GM21526 (cell line): ENCODE results near the gene DPP10.

ENCODE experiments used
- ATAC-seq: cut with Tn5 transposase; IDR thresholded peaks from one replicate; pipeline ENCODE4 v1.9.1; 2021; ENCODE audit warnings: moderate library complexity; ENCODE audit not compliant: unreplicated experiment, low FRiP score

The DPP10 gene

DNA sequence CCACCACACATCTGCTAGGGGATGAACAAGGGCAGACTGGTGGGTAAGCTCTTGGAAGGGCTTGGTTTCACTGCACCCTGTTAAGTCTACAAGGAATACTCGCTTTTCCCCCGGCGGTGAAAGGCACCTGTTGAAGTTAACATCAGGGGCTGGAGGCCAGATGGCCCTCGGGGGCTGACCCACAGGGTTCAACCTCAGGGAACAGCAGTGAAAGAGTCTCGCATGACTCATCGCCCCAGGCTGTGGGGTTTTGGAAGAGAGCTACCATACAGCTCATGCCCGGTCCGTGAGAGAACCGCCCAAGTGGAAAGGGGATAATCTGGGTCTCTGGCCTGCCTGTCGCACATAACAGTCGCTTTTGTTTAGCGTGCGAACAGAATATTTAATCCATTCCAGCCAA, 748.0 kb downstream of the DPP10 start:
- ATAC-seq: no peak

DNA sequence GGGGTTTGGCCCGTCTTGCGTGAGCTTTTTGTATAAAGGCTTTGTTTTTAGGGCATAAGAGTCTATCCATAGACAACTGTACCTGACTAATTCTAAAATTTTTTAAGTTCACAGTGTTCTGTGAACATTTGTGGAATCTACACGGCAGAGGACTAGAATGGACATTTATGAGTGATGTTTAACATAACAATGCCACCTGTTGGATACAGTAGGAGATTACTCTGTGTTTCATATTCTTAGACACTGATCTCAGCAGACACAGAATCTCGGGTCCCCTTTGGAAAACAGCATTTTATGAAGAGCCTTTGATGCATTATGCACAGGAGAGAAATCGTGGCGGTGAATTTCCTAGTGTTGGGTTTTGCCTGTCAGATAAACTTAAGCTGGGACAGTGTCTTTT, 752.2 kb downstream of the DPP10 start:
- no peak for ATAC-seq

DNA sequence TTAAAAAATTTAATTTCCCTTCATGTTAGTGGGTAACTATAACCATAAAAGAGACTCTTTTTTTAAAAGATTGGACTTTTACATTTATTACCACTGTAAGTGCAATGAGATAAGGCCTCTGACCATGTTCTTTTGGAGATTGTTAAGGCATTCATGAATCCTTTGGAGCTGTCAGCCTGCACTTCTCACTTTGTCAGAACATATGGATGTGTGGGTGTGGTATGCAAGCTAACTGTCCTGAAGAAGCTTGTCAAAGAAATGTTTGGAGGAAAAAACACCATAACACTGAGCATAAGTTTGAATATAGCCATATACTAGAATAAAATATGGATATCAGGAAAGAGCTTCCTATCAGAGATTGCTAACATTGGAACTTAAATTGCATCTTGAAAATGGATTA, 754.1 kb downstream of the DPP10 start:
- ATAC-seq: no peak

DNA sequence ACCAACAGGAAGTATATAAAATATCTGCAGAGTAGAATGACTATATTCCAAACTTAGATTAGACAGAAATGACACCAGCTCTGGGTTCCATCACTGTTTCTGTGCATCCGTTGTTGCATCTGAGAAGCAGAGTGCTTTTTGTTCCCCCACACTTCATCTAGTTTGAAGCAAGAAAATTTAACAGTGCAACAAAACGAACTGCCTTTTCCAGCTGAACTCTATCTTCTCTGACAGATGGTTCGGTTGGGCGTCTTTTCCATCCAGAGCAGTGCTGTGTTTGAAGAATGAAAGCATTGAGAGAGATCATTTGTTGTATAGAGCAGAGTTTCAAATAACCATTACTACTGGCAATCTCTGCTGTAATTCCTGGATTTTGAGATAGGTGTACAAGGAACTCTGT, 757.5 kb downstream of the DPP10 start:
- ATAC-seq: no peak

DNA sequence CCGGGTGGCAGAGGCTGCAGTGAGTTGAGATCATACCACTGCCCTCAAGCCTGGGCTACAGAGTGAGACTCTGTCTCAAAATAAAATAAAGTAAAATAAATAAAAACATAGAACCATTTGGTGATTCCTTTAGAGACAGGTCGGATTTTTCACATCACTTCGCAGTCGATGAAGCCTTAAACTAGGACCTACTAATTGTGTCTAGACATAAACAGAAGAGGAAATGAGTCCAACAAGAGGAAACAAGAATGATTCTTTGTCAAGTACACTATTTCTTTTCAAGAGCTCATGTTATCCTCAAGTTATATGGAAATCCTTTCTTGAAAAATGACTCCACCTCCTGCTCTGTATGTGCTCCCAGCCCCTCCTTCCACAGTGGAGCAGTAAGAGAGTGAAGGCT, 758.9 kb downstream of the DPP10 start:
- no peak for ATAC-seq

DNA sequence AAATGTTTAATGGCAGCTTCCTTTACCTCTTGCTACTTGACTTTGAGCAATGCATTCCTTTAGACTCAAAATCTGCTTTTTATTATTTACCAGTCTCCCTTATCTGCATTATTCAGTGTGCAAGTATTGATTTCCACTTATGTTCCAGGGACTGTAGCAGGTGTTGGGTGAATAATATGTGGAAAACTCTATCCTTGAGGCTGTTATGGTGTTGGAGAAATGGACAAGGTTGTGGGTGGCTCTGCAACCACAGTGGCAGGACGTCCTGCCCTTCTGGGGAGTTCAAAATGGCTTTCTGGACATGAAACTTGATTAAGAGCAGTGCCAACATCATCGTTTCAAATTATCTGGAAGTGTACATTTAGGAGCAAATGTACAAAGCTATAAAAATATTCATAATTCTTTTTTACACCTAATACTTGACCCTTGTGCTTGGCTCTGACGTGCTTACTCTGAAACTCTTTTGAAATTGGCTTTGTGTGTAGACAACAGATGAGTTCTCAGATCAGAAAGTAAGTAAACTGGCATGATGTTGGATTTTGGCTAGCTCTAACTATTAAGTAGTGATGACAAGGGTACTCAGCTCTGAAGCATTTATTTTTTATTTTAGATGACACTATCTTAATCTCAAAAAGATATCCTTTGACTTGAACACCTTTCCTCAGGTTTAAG, 766.2 kb downstream of the DPP10 start:
- no peak for ATAC-seq

DNA sequence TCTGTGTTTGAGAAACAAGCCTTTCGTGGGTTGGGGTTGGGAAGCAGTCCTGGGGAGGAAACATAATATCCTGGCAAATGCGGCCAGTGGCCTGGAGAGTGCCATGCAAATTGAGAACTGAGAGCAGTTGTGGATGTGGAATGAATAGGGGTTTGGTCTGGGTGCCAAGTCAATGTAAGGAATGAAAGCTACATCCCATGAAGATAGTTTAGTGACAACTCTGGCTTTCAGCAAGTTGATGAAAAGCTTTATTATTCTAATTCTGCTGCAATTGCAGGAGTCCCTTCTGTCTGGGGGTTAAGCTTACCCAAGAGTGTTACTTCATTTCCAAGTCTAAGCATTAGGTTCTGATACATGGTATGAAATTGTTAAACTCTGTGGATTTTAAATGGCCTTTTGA, 771.6 kb downstream of the DPP10 start:
- ATAC-seq: no peak

DNA sequence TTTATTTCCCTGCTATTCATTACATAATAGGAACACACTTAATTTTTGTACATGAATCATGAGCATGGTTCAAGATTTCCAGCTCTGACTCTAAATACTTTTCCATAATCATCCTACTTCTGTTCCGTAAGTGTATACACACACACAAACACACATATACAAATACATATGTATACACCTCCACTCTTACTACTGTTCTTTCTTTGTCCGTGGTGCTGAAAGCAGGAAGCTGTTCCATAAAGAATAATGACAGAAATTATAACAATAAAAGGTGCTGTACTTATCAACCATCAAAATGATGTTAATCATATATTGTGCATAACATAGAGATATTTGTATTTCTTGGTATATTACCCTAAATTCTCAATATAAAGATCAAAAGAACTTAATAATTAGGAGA, 776.9 kb downstream of the DPP10 start:
- ATAC-seq: no peak

DNA sequence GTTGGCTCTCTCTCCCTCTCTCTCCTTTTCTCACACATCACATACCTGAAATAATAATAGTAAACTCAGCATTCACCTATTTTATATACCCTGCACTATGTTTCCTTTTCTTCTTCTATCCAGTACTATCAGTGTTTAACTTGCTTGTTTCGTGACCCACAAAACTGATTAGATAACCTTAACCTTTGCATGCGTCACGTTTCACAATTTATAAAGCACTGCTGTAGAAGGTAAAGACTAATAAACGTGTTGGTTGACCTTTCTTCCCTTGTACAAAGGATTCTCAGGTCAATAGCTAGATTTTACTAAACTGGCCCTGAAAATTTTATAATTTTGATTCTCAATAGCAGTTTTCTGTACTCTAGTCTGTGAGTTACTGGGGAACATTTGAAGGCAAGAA, 791.7 kb downstream of the DPP10 start:
- ATAC-seq: no peak

DNA sequence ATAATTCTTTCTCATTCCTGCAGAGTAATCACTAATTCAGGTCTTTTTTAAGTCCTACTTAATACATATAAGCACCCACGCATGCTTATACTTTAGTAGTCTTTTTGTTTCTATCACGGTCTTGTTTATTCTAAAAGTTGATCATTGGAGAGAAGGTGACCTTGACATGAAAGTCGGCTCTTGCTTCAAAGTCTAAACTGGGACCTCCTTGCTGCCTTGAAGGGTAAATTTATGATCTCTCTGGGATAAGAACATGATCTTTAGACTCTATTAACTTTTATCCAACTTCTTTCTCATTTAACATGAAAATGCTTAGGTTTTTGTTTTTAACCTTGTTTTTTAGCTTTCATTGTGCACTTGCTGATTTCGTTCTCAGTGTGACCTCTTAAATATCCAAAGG, 792.3 kb downstream of the DPP10 start:
- ATAC-seq: no peak

DNA sequence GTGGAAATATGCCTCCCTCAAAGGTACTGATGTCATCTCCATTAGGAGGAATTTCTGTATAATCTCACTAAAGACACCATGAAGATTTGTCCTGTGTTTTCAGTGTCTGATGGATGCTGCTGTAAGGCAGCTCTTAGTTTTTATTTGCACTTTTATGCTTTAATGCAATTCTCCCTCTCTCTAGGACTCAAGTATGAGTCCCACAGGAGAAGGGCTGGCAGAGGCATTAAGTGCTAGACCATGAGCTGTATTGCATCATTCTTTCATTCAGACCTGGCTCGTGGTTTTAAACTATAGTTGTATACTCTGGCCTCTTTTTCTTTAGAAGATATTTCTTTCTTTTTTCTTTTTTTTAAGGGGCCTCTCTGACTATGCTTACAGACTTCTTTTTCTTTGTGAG, 805.6 kb downstream of the DPP10 start:
- no peak for ATAC-seq

DNA sequence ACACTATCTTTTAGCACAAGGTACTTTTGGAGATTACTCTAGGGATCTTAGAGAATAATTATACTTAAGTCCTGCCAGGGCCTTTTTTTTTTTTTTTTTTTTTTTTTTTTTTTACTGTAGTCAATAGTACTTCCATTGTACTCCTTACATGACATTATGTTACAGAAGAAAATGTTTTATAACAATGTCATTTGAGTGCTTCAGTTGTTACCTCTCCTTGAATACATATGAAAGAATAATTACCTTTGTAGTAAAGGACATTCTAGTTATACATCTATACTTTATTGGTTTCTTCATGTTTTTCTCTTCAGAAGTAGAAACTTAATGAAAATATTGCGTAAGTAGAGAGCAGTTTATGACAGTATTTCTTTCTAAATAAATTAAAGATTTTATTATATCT, 834.9 kb downstream of the DPP10 start:
- ATAC-seq: no peak

DNA sequence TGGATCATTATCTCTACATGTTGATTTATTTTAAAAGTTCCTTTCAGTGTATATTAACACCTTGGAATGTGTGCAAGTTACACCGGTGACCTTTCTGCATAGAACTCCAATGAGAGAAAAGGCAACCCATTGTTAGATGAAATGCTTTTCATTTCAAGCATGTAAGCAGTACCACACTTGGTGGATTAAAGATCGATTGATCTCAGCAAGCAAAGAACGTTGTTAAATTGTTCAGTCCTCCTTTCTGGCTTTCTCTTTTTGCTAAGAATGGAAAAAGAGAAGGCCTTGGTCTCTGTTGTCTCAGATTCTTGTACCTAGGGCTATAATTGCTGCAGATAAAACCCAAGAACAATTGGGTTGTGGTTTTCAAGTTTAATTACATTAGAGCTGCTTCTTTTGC, 843.0 kb downstream of the DPP10 start:
- ATAC-seq: no peak

DNA sequence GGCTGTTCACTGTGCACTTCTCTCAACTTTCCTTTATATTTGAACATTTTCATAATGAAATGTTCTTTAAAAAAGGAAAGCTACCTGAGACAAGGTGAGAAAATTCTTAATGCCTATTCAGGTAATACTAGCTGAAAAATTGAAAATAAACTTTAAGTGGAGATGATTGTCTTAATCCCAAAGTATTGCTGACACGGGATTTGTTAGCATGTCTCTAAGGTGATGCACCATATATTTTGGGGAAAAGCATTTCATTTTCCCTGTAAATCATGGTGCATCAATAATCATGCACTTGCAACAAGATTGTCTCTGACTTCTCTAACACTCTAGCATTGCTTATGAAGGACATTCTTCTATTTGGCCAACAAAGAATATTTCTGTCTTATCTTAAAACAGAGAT, 848.0 kb downstream of the DPP10 start:
- no peak for ATAC-seq

DNA sequence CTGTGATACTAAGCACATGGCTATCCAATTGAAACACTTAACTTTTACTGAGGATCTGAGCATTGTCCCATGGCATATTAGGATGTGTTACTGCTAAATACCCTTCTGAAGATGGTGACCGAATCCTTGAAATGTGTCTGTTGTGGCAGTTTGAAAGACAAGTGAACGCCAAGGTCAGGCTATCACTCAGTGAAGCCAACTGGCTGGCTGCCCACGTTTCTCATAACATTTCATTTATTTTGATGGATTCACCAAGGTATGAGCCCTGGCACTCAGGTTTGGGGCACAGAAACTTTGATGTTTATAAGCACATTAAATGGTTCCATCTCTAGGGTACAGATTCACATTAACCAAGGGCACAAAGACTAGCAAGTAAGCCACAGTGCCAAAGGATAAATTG, 850.3 kb downstream of the DPP10 start:
- no peak for ATAC-seq

DNA sequence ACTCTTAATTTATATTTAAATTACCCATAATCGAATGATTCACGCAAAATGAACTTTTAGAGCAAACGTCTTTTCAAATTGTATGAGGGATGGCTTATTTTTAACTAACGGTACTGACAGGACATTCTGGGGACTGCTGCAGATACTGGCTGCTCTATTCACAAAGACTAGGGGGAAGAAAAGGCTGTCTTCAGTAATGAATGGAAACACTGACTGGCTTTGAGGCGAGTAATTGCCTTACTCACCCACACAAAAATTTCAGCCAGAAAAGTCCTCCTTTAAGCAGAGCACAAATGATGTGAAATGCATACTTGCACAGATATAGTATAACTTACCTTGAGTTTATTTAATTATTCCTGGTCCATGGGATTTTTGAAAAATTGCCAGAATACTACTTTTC, 852.6 kb downstream of the DPP10 start:
- ATAC-seq: no peak

DNA sequence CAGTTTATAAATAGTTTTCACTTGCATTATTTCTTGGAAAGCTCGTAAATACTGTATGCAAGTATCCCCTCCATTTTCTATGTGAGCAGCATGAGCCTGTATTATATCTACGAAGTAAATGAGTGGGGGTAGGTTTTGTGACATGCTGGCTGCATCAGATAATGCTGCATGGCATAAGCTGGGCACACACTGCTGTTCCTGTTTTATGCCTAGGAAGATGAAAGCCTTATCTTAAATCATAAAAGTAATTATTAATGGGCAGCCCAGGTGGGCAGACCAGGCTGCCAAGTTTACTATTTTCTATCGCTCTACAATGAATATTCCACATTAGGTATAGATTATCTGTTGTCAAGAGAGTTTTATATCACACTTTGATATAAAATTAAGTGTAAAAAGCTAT, 854.6 kb downstream of the DPP10 start:
- ATAC-seq: no peak

DNA sequence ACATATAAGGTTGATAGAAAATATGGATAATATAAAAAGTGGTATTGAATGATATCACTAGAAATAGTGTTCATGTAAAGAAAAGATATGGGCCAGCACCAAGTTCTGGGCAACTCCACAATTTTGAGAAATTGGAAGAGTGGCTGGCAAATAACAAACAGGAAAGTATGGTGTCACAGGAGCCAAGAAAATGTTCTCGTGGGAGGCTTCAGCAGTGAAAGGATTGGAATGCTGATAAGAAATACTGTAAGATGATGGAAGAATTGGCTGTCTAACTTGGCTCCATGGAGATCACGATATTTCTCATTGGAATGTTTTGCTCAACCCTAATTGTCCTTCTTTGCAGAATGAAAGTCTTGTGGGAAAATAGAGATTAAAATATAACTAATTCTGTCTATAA, 856.8 kb downstream of the DPP10 start:
- ATAC-seq: no peak

DNA sequence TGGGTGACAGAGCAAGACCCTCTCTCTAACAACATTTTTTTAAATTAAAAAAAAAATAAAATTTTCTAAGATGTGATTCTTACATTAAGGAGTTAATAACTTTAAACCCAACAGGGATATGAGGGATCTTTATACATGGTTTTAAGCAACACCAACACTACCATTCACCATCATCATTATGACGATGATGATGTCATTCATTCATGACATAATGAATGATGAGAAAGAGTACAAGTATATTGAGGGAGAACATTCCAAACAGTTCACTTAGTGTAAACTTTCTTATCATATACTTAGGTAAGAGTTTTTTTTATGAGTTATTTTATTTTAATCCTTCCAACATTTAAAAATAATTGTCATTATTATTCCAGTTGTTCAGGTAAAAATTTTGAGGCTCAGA, 863.3 kb downstream of the DPP10 start:
- ATAC-seq: no peak

DNA sequence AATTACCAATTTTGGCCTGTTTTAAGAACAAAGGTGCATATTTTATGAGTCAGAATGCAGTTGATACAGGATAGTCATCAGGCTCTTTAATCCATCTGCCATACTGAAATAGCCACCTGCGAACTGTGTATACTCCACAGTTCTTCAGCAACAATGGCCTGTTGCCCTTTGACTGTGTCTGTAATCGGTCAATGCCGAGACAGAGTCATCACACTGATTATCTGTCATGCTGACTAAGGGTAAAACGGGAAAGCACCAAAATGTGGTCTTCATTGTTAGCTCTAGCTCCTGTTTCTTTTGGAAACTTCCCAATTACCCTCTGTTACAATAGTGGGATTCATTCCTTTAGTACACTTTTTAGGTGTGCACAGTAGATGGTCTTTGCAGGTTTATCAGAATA, 871.7 kb downstream of the DPP10 start:
- ATAC-seq: no peak

DNA sequence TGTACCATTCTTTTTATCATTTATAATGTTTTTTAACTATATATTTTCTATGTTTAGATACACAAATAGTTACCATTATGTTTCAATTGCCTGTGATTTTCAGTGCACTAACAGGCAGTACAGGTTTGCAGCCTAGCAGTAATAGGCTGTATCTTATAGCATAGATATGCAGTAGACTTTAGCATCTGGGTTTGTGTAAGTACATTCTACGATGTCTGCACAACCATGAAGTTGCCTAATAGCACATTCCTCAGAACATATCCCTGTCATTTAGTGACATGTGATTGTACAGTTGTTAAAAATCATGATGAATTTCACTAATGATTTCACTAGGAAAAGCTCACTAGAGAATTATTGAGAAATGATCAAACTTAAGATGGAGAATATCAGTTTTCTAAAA, 884.6 kb downstream of the DPP10 start:
- no peak for ATAC-seq

DNA sequence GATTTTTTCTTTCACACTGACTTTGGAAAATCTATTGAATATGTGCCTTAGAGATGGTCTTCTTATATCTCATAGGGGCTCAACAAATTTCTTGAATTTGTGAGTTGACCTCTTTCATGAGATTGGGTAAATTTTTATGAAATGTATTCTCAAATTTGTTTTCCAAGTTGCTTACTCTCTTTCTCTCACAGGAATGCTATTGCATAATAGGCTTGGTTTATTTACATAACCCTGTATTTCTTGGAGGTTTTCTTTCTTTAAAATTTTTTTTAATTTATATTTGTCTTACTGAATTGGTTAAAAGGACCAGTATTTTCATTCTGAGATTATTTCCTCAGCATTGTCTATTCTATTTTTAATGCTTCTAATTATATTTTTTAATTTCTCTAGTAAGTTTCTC, 917.1 kb downstream of the DPP10 start:
- ATAC-seq: no peak

DNA sequence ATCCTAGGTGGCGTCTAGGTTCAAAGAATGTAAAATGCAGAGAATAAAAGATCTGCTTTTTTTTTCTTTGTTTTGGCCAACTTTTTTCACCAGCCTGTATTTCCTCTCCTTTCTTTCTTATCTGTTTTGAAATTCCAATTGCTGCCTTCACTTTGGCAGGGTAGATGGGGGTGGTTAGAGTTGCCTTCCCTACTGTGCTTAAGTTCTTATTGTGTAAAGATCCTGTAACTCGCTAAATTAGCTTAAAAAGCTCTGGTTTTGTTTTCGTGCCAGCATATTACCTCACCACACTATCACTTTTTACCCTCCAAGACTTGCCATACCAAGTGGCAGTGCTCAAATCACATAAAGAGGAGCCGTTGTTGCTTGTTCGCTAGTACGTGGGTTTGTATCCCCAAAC, 921.7 kb downstream of the DPP10 start:
- no peak for ATAC-seq
